GM18858 (cell line): ENCODE measurements around the gene ANGPT4.

ENCODE experiments used
- ATAC-seq: cut with Tn5 transposase; IDR thresholded peaks from one replicate; pipeline ENCODE4 v1.9.1; 2021; ENCODE audit not compliant: unreplicated experiment

Gene ANGPT4

DNA sequence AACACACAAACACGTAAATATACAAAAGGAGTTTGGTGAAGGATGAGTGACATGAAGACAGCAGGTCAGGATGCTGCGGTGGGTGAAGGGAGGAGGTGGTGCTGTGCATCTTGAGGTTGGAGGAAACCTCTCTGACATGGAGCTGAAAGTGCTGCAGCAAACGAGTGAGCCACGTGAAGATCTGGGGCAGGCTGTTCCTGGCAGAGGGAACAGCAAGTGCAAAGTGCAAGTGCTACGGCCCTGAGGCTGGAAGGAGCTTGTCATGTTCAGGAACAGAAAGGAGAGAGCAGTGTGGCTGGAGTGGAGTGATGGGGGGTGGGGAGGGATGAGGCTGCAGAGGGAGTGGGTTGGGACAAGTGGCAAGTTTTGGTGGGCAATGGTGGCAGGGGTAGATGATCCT, 24.8 kb upstream of the ANGPT4 start:
- no peak for ATAC-seq

DNA sequence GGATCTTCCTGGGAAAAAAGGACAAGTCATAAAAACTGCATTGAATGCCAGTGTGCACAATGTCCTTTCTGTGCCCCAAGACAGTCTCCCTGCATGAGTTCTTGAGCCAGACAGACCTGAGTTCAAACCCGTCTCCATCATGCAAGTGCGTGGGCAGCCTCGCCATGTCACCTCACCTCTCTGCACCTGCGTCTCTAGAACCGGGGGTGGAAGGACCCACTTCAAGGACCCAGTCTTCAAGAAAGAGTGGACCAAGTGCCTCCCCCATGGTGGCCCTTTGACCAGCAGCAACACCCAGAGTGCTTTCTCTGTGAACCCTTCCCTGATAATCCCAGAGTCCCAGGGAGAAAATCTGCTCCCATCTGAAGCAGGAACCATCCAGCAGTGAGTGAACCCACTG, 23.5 kb upstream of the ANGPT4 start:
- ATAC-seq = no peak

DNA sequence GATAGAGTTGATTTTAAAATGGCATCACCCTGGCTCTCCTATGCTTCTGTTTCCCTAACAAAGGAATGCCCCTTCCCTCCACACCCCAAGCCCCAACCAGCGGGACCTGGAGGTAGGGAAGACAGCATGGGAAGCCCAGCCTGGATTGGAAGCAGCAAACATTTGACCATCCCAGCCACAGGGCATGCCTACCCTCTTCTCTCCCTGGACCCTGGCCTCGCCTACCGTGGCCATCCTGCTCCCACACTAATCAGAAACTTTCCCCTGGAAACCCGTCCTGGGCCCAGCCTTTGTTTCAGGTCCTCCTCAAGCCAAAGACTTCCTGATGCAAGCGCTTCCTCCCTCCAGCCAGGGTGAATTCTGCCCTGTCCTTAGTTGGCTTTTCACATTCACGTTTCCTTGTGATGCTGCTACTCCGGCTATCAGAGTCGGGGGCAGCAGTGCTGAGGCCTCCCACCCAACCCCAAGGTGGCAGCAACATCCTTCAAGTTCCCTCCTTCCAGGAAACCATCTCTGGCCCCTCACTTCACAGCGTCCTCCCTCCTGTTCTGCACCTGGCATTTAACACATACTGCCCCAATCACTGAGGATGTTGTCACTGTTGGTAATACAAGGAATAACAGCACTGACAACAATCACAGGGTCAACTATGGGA, 18.2 kb upstream of the ANGPT4 start:
- no peak for ATAC-seq

DNA sequence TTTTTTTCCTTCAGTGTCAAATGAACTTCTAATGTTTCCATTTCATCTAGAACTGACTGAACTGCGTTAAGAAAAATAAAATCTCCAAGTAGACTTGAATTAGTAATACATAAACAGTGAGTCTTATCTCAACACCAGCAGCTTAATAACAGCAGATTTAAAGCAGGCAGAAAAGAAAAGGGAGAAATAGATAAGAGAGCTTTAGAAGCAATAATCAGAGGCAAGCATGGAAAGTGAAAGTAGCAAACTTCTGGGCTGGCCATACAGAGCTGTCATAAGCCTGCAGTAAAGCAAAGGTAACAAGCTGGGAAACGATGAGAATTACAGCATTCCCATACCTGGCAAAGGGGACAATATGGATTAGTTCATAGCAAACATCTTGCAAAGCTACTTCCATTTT, 16.9 kb upstream of the ANGPT4 start:
- ATAC-seq = no peak

DNA sequence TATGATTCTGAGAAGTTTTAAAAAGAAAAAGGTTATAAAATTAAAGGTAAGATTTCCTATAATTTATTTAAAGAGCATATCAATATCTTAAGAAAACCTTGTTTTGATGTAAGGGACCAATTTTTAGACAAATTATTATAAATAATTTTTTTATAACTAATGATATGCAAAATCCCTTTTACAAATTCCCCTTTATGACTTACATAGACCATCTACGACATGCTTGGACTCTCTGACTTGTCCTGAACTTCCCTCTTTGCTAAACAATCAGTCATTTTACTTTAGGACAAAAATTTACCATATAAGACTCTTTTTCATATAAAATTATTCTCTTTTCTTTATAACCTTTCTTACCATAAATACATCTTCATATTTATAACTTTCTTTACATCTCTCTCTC, 15.3 kb upstream of the ANGPT4 start:
- ATAC-seq = no peak

DNA sequence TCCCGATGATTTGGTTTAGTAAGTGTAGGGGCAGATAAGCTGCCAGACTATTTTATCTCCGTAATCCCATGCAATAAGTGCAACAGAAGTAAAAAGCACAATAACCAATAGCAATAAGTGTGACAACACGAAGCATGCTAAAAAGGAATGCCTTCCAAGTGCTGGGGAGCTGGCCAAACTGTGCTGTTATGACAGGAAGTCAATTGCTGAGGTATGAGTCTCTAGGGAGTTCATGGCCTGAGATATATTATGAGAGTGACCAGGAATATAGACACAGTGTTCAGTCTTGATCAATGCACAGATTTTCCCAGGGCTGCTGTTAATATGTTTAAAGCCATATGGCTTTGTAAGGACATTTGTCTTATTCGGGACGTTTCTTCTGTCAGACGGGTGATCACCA, 10.5 kb upstream of the ANGPT4 start:
- ATAC-seq = no peak

DNA sequence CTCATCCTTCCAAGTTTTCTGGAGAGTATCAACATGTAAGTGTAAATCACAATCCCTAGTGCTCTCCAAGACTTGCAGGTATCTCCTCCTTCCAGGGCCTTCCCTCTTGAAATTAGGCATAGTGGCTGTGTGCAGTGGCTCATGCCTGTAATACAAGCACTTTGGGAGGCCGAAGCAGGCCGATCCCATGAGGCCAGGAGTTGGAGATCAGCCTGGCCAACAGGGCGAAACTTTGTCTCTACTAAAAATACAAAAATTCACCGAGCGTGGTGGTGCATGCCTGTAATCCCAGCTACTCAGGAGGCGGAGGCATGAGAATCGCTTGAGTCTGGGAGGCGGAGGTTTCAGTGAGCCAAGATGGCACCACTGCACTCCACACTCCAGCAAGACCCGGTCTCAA, 9.4 kb upstream of the ANGPT4 start:
- no peak for ATAC-seq

DNA sequence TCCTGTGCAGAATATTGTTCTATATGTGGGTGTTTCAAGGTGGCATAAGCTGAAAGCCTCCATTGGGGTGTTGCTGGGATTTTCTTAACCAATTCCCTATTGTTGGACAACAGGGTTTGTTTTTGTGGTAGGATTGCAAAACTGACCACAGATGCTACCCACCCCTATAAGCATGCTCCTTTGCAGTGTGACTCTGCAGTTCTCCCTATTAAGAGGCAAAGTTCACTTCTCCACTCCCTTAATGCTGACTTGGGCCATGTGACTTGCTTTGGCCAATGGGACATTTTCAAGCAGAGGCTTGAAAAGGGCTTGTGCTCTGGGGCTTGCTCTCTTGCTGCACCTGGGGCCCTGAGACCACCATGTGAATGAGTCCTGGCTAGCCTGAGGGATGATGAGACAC, 8.5 kb upstream of the ANGPT4 start:
- no peak for ATAC-seq

DNA sequence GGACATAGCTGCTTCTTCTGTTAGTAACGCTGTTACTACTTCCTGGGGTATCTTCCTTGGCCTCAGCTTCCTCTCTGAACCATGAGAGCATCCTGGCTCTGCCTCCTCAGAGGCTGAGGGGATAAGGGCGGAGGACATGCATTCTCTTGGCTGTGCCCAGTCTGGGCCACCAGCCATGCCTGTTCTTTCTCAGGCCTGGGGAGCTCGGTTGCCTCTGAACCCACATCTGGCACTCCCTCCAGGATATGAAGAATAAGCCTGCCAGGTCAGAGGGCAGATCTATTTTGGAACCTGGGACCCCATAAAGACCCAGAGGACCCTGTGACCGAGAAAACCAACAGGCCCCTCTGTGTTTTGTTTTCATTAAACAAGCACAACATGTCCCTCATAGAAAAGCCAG, 6.6 kb upstream of the ANGPT4 start:
- no peak for ATAC-seq

DNA sequence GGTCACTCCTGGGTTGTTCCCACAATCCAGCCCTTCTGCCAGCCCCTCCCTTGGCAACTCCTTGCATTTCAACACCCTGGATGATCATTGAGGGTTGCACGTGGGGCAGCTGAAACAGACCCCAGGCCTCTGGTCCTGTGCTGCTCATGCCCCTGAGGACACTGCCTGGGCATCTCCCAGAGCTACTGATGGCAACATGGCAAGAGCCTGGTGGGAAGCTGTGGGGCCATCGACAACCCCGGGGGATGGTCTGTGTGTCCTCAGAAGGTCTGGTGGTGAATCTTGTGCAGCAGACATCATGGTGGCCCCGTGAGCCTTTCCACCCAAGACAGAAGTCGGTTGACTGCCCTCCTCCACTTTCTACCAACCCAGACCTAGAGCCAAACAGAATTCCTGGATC, 4.9 kb upstream of the ANGPT4 start:
- no peak for ATAC-seq

DNA sequence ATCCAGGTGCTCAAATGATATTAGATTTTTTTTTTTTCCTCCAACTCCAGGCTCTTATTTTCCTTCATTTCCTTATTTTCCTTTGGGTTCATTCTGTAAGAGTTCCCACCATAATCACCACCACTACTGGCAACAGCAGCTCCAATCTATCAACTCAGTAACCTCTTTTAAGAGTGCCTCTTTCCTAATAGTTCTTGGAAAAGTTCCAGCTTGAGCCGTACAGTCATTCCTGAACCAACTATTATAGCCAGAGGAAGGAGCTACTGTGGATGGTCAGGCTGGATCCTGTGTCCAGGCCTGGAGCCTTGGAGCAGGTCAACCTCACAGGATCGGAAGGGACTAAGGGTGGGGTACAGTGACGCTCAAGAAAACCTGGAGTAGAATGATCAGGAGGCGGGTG, 4.2 kb upstream of the ANGPT4 start:
- ATAC-seq = no peak

DNA sequence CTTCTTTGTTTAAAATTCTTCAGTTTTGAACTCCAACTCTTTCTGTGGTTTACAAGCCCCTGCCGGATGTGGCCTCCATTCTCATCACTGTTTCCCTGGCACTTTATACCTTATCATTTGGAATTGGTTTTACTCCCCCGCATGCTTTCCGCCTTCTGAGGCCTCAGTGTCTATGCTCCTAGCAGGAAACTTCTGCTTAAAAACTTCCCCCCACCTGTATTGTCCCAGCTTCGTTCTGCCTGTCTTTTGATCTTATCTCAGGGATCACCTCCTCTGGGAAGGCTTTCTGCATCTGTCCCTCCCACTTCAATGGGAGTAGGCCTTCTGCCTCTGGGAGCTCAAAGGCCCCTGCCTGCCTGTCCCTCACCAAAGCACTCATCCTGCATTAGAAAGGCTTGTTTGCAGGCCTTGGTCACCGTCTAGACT, 3.4 kb upstream of the ANGPT4 start:
- ATAC-seq = no peak

DNA sequence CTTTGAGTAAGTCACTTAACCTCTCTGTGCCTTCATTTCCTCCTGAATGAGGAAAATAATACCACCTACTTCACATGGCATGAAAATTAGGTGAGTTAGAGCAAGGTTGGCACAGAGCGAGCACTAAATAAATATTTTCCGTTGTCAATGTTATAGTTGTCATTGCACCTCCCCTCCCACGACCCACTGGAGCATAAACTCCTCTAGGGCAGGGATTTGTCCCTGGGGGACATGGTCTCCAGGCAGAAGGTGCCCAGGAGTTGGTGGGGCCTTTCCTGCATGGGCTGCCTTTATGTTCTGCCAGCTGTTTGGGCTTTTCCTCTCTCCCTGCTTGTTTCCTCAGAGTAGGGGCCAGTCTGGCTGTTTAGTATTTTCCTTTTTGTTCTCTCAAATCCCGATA, 1.3 kb upstream of the ANGPT4 start:
- no peak for ATAC-seq

DNA sequence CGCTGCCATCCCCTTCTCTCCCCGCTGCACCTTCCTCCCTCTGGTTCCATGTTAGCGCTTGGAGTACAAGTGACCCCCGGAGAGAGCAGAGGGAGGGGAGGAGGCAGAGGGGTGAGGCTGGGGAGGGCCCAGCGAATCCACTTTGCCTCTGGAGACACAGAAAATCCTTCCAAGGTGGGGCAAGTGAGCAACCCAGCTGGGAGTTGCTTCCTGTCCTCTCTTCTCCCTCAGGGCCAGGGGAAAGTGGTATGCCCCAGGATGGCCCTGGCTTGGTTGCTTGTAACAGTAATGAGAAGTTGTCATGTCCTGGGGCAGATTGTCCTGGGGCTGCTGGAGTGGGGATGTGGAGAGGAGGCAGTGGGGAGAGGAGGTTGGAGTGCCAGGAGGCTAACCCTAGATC, 691 bp upstream of the ANGPT4 start:
- no peak for ATAC-seq

DNA sequence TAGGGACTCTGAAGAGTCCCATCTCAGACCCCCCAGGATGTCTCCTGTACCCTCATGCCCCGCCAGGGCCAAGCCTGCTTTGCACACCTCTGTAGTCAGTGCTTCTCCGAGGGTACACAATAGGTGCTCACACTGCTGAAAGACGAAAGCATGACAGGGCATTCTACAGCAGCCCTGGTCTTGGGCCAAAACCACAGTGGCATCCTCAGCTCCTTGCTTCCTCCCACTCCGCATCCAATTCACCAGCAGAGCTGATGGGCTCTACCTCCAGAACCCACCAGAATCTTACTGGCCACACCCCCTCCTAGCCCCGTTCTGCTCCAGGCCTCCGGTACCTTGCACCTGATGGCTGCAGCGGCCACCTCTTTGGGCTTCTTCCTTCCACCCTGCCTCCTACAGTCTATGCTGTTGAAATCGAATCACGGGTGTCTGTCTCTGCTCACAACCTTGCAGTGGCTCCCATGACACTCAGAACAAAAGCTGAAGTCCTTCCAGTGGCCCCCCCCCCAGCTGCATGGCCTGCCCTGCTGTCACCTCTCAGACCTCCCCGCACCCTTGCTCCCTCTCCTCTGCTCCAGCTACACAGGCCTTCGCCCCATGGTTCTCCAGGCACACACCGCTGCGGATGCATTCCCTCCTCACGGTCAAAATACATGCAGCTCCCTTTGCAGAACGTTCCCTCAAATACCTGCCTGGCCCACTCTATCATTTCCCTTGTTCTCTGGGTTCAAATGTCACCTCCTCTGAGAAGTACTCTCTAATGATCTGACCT, 1.2 kb downstream of the ANGPT4 start:
- ATAC-seq = no peak

DNA sequence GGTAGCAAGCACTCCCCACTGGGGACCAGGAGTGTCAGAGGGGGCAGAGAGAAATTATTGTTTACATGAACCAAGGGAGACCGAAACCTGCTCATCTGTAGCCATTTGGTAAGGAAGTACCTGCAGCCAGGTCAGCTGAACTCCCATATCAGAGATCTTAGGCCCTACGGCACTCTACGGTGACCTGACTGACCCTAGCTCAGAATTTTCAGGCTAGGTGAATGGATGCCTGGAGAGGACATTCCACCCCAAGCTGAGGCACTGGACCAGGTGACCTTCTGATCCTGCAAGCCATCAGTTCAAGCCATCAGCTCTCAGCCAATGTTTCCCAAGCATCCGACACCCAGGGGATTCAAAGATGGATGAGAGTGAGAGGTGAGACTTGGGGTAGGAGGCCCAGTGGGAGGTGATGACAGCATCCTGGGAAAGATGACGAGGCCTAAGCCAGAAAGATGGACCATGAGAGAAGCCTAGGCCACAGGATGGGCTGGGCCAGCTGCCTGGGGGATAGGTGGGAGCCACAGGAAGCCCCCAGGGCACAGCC, 2.8 kb downstream of the ANGPT4 start:
- ATAC-seq = no peak

DNA sequence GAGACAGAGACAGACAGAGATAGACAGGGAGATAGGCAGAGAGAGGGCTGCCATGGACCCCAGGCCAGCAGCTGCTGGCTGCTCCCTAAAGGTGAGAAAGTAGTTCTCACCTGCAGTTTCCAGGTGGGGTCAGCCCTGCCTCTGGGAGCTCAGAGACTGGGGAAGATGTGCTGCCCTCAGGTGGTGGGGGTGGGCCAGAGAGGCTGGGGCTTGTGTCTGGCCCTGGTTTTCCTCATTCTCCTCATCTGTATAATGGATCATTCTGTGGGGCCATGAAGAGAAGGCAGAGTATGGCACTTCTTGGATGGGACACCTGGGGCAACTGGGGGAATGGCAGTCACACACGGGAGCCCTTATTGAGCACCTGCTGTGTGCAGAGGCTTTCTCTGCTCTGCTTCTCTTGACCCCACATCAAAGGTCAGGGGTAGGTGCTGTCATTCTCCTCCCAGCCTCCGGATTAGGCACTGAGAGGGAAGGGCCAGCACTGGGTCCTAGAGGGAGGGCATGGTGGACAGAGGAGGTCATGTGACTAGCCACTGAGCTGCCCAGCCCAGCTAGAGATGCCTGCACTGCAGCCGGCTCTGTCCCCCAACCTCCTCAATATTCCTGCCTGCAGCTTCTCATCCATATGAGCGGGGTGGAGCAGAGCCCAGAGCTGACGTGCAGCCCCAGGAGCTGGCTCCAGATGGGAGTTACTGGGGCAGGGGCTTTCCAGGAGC, 4.1 kb downstream of the ANGPT4 start:
- no peak for ATAC-seq

DNA sequence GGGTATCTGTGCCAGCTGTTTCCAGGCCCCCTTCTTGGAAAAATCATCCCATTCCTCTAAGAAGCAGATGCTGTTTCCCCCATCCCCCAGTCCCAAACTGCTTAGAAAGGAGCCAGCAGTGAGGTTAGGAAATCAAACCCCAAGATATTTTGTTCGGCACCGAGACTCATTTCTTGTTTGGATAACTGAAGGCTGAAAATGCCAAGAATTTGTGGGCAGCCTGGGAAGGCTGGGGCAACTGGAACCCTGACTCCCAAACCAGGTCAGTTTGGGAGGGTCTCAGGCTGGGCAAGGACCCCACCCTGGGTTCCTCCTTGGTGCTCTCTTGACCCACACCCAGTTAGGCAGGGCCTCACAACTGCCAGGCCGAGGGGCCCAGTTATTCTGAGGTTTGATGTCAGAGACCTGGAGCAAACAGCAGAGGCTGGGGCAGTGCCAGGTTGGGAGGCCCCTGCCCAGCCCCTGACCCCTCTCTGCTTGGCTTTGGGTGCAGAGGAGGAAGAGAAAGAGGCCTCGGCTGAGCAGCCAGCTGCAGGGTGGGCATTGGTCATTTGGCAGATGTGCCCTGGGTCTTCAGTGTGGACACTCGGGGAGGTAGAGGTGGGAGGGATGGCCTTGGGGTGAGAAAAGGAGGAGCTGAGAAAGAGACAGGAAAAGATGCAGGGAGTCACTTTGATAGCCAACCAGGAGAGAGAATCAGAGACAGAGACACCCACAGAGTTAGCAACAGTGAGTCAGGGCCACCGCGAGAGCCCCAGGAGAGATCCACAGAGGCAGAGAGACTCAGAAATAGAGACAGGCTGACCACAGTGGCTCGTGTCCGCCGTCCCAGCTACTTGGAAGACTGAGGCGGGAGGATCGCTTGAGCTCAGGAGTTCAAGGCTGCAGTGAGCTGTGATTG, 5.0 kb downstream of the ANGPT4 start:
- ATAC-seq = no peak

DNA sequence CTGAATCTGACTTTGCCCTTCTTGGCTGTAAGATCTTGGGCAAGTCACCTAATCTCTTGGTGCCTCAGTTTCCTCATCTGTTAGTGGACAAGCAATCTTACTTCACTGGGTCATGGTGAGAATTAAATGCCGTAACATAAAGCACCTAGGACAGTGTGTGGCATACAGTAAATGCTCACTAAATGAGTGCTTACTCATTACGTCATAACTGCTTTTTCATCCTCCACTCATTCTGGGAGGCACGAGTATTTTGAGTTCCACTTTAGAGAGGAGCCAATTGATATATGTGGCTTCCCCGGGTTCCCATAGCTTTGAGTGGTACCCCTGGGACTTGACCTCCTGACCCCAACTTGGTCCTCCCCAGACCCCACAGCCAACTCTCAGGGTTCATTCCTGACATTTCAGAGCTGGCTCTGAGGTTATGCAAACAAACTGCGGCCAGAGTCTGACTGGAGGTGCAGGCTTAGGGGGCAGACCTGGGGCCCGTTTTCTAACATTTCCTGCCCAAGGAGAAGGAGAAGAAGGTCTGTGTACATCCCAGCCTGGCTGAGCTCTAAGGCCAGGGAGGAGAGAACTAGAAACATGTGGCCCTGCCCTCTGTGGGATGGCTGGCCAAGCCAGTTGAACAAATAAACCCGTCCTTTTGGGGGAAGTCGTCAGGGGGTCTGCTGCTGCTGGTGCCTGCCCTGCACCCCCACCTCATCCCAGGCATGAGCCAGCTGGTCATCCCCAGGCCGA, 5.8 kb downstream of the ANGPT4 start:
- ATAC-seq = no peak

DNA sequence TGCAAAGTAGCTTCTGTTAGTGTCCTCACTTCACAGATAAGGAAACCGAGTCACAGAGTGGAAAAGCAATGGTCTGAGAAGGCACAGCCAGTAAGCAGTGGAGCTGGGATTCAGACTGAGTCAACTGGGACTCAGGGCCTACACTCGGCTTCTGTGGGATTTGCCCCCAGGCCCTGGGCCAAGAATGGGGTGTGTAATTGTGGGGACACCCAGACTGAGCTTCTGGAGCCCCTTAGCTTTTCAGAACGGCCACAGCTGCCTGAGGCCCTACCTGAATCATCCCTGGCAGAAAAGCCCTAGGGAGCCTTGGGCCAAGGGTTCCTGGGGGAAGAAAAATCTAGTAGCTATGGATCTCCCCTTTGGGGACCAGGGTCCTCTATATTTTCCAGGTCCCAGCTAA, 6.5 kb downstream of the ANGPT4 start:
- no peak for ATAC-seq
